Ectodermal cell (in vitro differentiated cells): ENCODE results near the gene SPTBN4.
"Not testable (repeated sequence)": the region's sequence is repeated elsewhere in the genome, so short reads cannot be mapped to it uniquely, and the experiment has no call there.

Source experiments
- H3K27ac ChIP-seq: 2 replicates; pipeline ENCODE4 v1.7.0; 2013; ENCODE audit warnings: mild to moderate bottlenecking, low read depth, low read length; ENCODE audit not compliant: insufficient read depth, poor library complexity, severe bottlenecking
- H3K27me3 ChIP-seq: 2 replicates; pipeline ENCODE4 v1.7.0; 2013; ENCODE audit warnings: mild to moderate bottlenecking, low read length; ENCODE audit not compliant: insufficient read depth, control insufficient read depth, poor library complexity, severe bottlenecking
- H3K36me3 ChIP-seq: one replicate; pipeline ENCODE4 v1.7.0; 2013; ENCODE audit warnings: low read length; ENCODE audit not compliant: control insufficient read depth, insufficient read depth
- H3K4me1 ChIP-seq: one replicate; pipeline ENCODE4 v1.7.0; 2013; ENCODE audit warnings: low read length; ENCODE audit not compliant: control insufficient read depth, insufficient read depth
- H3K4me3 ChIP-seq: 2 replicates; pipeline ENCODE4 v1.7.0; 2013; ENCODE audit warnings: low read depth, low read length, control low read depth; ENCODE audit not compliant: insufficient read depth
- H3K9me3 ChIP-seq: 2 replicates; pipeline ENCODE4 v1.7.0; 2013; ENCODE audit warnings: mild to moderate bottlenecking, low read length, moderate library complexity; ENCODE audit not compliant: control insufficient read depth
- WGBS, 2 experiments: methylation state at CpG; one replicate each; pipeline ENCODE4 v1.1.7; 2013; ENCODE audit warnings: missing lambda C conversion rate in 2 of 2; 5-methylcytosine and 5-hydroxymethylcytosine counted together

The SPTBN4 gene

GRCh38 chr19:40585982-40586422 lies 119.2 kb downstream of the SPTBN4 start:
- H3K27ac ChIP-seq = no peak overlapping the region

GRCh38 chr19:40586611-40587010 lies 119.8 kb downstream of the SPTBN4 start:
- H3K4me3 ChIP-seq = no peak overlapping the region
- no peak overlapping the region for H3K27ac ChIP-seq
- no peaks in the 10 kb centered on the region for H3K9me3 ChIP-seq
- H3K4me1 ChIP-seq = peaks cover 20% of the 10 kb centered on the region
- H3K36me3 ChIP-seq = peaks cover 4% of the 10 kb centered on the region
- 96 to 97% methylated on average over 14 of the region's 14 CpGs for WGBS, 2 experiments
- H3K27me3 ChIP-seq = no peaks in the 10 kb centered on the region

More at GRCh38 chr19:40585982-40586422, 119.2 kb downstream of the SPTBN4 start:
- H3K36me3 ChIP-seq = peaks cover 4% of the 10 kb centered on the region
- H3K4me3 ChIP-seq = no peak overlapping the region
- H3K27me3 ChIP-seq = no peaks in the 10 kb centered on the region
- peaks cover 15% of the 10 kb centered on the region for H3K4me1 ChIP-seq
- no peaks in the 10 kb centered on the region for H3K9me3 ChIP-seq
- WGBS, 2 experiments = 86 to 91% methylated on average over 2 of the region's 2 CpGs

GRCh38 chr19:40588110-40588854 lies 121.5 kb downstream of the SPTBN4 start:
- Histone ChIP-seq H3K27ac (no peak overlapping the region), H3K9me3 (no peaks in the 10 kb centered on the region), H3K4me1 (peaks cover 20% of the 10 kb centered on the region), H3K36me3 (no peaks in the 10 kb centered on the region), H3K27me3 (no peaks in the 10 kb centered on the region), H3K4me3 (no peak overlapping the region)
- WGBS, 2 experiments = 94% methylated on average over 19 of the region's 19 CpGs

DNA sequence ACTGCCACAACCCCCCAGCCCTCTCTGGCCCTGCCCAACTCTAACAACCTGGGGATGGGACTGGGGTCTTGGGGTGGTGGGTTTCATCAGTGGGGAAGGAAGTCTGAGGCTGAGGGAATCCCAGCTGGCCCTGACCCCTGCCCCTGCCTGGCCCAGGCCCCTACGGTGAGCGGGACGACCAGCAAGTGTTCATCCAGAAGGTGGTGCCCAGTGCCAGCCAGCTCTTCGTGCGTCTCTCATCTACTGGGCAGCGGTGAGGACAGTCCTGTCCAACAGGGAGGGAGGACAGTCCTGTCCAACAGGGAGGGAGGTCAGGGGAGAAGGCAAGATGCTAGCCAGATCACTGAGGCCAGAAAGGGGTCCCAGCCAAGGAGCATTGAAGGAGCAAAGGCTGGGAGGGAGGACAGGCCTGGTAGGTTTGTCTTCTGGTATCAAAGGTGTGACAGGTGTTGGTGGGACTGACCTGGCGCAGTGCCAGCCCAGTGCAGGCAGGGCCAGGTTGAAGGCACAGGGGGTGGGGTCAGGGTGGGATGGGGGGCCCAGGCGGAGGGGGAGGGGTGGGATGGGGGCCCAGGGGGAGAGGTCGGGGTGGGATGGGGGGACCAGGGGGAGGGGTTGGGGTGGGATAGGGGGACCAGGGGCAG lies 122.2 kb downstream of the SPTBN4 start:
- peaks cover 20% of the 10 kb centered on the region for H3K4me1 ChIP-seq
- no peak overlapping the region for H3K27ac ChIP-seq
- WGBS, 2 experiments = 97 to 98% methylated on average over 7 to 8 of the region's 9 CpGs
- no peaks in the 10 kb centered on the region for H3K9me3 ChIP-seq
- H3K36me3 ChIP-seq = no peaks in the 10 kb centered on the region
- no peaks in the 10 kb centered on the region for H3K27me3 ChIP-seq
- no peak overlapping the region for H3K4me3 ChIP-seq

- WGBS, 2 experiments = 92 to 93% methylated on average over 26 of the region's 26 CpGs
- Histone ChIP-seq H3K9me3 (no peaks in the 10 kb centered on the region), H3K4me3 (no peak overlapping the region), H3K4me1 (peaks cover 25% of the 10 kb centered on the region), H3K36me3 (no peaks in the 10 kb centered on the region), H3K27ac (no peak overlapping the region), H3K27me3 (no peaks in the 10 kb centered on the region)
Measured at GRCh38 chr19:40589591-40590429, 123.0 kb downstream of the SPTBN4 start.

- no peaks in the 10 kb centered on the region for H3K27me3 ChIP-seq
- no peak overlapping the region for H3K27ac ChIP-seq
- H3K36me3 ChIP-seq = no peaks in the 10 kb centered on the region
- H3K9me3 ChIP-seq = no peaks in the 10 kb centered on the region
- peaks cover 29% of the 10 kb centered on the region for H3K4me1 ChIP-seq
- whole genome bisulfite sequencing, 2 experiments = 77 to 84% methylated on average over 22 of the region's 22 CpGs
- no peak overlapping the region for H3K4me3 ChIP-seq
Measured at GRCh38 chr19:40590464-40591265, 123.9 kb downstream of the SPTBN4 start.

DNA sequence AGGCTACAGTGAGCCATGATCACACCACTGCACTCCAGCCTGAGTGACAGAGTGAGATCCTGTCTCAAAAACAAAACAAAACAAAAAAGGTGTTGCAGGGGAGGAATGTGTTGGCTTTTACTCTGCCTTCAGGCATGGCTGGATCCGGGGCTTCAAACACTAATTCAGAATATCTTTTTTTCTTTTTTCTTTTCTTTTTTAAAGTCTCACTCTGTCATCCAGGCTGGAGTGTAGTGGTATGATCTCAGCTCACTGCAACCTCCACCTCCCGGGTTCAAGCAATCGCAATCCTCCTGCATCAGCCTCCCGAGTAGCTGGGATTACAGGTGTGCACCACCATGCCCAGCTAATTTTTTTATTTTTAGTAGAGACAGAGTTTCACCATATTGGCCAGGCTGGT lies 124.9 kb downstream of the SPTBN4 start:
- not testable (repeated sequence) for H3K36me3 ChIP-seq, H3K4me3 ChIP-seq, H3K9me3 ChIP-seq, H3K27ac ChIP-seq, H3K27me3 ChIP-seq
- 96% methylated on average over 4 of the region's 4 CpGs for WGBS, 2 experiments
- H3K4me1 ChIP-seq = peaks cover 29% of the 10 kb centered on the region

- Histone ChIP-seq H3K4me1 (peaks cover 29% of the 10 kb centered on the region), H3K27me3 (peaks cover 9% of the 10 kb centered on the region), H3K27ac (no peak overlapping the region), H3K4me3 (no peak overlapping the region), H3K9me3 (no peaks in the 10 kb centered on the region), H3K36me3 (no peaks in the 10 kb centered on the region)
- WGBS, 2 experiments = 89 to 92% methylated on average over 4 of the region's 4 CpGs
Measured at GRCh38 chr19:40592170-40592569, 125.4 kb downstream of the SPTBN4 start.

DNA sequence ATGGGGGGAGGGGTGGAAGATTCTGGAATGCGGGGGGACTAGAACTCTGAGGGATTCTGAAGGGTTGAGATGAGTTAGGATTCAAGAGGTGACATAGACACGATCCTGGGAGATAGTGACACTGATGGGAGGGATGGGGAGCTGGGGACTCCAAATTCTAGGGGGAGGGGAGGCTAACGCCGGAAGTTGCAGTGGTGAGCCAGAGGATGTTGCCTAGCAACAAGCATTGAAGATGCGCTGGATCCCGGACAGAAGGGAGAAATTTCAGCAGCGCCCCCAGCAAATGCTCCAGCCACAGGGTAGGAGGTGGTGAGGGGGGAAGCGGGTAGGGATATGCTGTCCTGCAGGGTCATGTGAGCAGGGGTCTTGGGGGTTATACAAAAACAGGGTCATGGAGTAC lies 127.5 kb downstream of the SPTBN4 start:
- no peaks in the 10 kb centered on the region for H3K9me3 ChIP-seq
- no peak overlapping the region for H3K27ac ChIP-seq
- WGBS, 2 experiments = 33 to 34% methylated on average over 8 of the region's 8 CpGs
- no peaks in the 10 kb centered on the region for H3K36me3 ChIP-seq
- H3K4me3 ChIP-seq = no peak overlapping the region
- H3K4me1 ChIP-seq = peaks cover 29% of the 10 kb centered on the region
- H3K27me3 ChIP-seq = peaks cover 22% of the 10 kb centered on the region
